GM19463 (cell line): ENCODE measurements around the gene KCNS3.
A peak's percentile ranks its signal among the peaks of the same experiment; 100 is the strongest.

Experiments used
- ATAC-seq: cut with Tn5 transposase; IDR thresholded peaks from one replicate; pipeline ENCODE4 v1.9.1; 2021; ENCODE audit warnings: mild to moderate bottlenecking, moderate library complexity; ENCODE audit not compliant: unreplicated experiment

The KCNS3 gene

GRCh38 chr2:17878281-17879136 lies at the start of gene KCNS3:
Gene KCNS3, plus strand, starts transcription at chr2:17878667. Its CDS starts 52,342 bp downstream, at chr2:17931009.
- ATAC-seq: peak; percentile 85

GRCh38 chr2:17830053-17831034 lies 48.1 kb upstream of the KCNS3 start:
- ATAC-seq: peak; percentile 89

GRCh38 chr2:17835516-17835915 lies 43.0 kb upstream of the KCNS3 start:
- no peak for ATAC-seq

GRCh38 chr2:17839959-17840358 lies 38.5 kb upstream of the KCNS3 start:
- ATAC-seq: no peak

- ATAC-seq: no peak
These were observed 35.0 kb upstream of the KCNS3 start for GRCh38 chr2:17843457-17843856.

- no peak for ATAC-seq
These were observed 32.7 kb upstream of the KCNS3 start for GRCh38 chr2:17845806-17846205.

GRCh38 chr2:17846676-17847075 lies 31.8 kb upstream of the KCNS3 start:
- ATAC-seq: no peak

- no peak for ATAC-seq
These were observed 31.2 kb upstream of the KCNS3 start for GRCh38 chr2:17847236-17847635.

- ATAC-seq: no peak
These were observed 29.2 kb upstream of the KCNS3 start for GRCh38 chr2:17849275-17849674.

GRCh38 chr2:17850151-17850550 lies 28.3 kb upstream of the KCNS3 start:
- ATAC-seq: no peak

GRCh38 chr2:17851731-17852585 lies 26.5 kb upstream of the KCNS3 start:
- ATAC-seq: peak; percentile 89

- no peak for ATAC-seq
These were observed 24.7 kb upstream of the KCNS3 start for GRCh38 chr2:17853799-17854198.

- no peak for ATAC-seq
These were observed 21.4 kb upstream of the KCNS3 start for GRCh38 chr2:17857021-17857420.

- ATAC-seq: no peak
These were observed 20.4 kb upstream of the KCNS3 start for GRCh38 chr2:17858064-17858463.

GRCh38 chr2:17863539-17863938 lies 14.9 kb upstream of the KCNS3 start:
- no peak for ATAC-seq

GRCh38 chr2:17864676-17865075 lies 13.8 kb upstream of the KCNS3 start:
- no peak for ATAC-seq

- no peak for ATAC-seq
These were observed 11.3 kb upstream of the KCNS3 start for GRCh38 chr2:17867133-17867532.

GRCh38 chr2:17869128-17869527 lies 9.3 kb upstream of the KCNS3 start:
- no peak for ATAC-seq

- ATAC-seq: no peak
These were observed 6.8 kb upstream of the KCNS3 start for GRCh38 chr2:17871639-17872038.

- ATAC-seq: no peak
These were observed 5.4 kb upstream of the KCNS3 start for GRCh38 chr2:17873021-17873420.

GRCh38 chr2:17876590-17876989 lies 1.9 kb upstream of the KCNS3 start:
- no peak for ATAC-seq
